ENCODE results near the gene OSBPL2.

DNA sequence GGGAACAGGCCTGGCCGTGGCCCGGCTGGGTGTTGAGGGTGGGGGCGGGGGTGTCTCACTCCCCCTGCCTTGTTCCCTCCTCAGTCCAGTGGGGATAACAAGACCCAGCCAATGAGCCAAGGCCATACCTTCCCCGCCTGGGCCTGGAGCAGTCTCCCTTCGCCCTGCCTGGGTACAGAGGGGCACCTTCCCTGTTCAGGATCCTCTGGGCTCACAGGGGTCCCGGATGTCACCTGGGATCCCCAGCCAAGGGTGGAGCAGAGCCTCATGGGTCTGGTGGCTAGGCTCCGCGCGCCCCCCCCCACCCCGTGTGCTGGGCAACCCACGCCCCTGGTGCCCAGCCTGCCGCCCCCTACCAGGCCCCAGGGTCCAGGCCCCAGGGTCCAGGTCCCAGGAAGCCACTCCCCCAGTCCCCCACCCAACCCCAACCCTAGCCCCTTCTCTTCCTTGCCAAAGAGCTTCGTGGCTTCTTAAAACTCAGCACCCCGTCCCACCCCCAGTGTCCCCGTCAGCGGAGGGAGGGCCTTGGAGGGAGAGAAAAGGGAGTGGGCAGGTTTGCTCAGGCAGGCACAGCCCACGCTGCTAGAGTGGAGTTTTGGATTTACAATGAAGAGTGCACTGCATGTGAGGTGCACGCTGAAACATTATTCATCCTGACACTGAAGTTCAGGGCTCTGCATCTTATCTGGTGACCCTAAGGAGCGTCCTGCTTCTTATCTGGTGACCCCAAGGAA is 30.1 kb upstream of the OSBPL2 start:
- TF ChIP-seq POLR2A (IDR thresholded peaks at IDR 0.05) = no peak
- TF ChIP-seq, protein P1, sequence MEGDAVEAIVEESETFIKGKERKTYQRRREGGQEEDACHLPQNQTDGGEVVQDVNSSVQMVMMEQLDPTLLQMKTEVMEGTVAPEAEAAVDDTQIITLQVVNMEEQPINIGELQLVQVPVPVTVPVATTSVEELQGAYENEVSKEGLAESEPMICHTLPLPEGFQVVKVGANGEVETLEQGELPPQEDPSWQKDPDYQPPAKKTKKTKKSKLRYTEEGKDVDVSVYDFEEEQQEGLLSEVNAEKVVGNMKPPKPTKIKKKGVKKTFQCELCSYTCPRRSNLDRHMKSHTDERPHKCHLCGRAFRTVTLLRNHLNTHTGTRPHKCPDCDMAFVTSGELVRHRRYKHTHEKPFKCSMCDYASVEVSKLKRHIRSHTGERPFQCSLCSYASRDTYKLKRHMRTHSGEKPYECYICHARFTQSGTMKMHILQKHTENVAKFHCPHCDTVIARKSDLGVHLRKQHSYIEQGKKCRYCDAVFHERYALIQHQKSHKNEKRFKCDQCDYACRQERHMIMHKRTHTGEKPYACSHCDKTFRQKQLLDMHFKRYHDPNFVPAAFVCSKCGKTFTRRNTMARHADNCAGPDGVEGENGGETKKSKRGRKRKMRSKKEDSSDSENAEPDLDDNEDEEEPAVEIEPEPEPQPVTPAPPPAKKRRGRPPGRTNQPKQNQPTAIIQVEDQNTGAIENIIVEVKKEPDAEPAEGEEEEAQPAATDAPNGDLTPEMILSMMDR (IDR thresholded peaks at IDR 0.05) = no peak
- TF ChIP-seq EP300 (IDR thresholded peaks at IDR 0.05) = no peak
